H1 (cell line): Measurements from ENCODE around the gene FAM174B. TPM values are rescaled to one million over a fixed set of nuclear protein-coding genes. Genes with fewer than 3 reads are reported as not detected.

ENCODE experiments used
- CTCF ChIA-PET: fragments of 300-600 bp; sonication (Branson Sonifier 250); formaldehyde crosslinking; loops from one replicate; lab custom pipeline; 2021; ENCODE audit not compliant: partially characterized antibody; lab: Charles Lee
- POLR2A ChIA-PET: fragments of 300-600 bp; sonication (Branson Sonifier 250); formaldehyde crosslinking; loops from one replicate; lab custom pipeline; 2021; ENCODE audit warnings: inconsistent platforms; ENCODE audit not compliant: partially characterized antibody; lab: Charles Lee
- DNase-seq, 2 experiments: peaks; one replicate each; pipeline versions ENCODE4 v3.0.0 to v3.0.0-alpha.2; 2010 to 2022; ENCODE audit warnings: low spot score in 2 of 2, low read depth in 1 of 2, mixed read lengths in 1 of 2
- FAIRE-seq: peaks from 2 replicates; lab custom pipeline; 2011; peaks lifted over from hg19 to GRCh38; lab: Jason Lieb, UNC
- H2AFZ ChIP-seq: 2 replicates; pipeline ENCODE4 v1.8.1; 2012; ENCODE audit warnings: low read length, inconsistent platforms
- H2AK5ac ChIP-seq: 2 replicates; pipeline ENCODE4 v1.6.1; 2013; ENCODE audit warnings: low read depth, low read length
- H2BK120ac ChIP-seq: replicated peaks from 2 replicates; pipeline ENCODE3; 2013; ENCODE audit warnings: low read depth, low read length, inconsistent platforms
- H2BK12ac ChIP-seq: 2 replicates; pipeline ENCODE4 v1.6.1; 2013; ENCODE audit warnings: low read depth, low read length
- H2BK15ac ChIP-seq: 2 replicates; pipeline ENCODE4 v1.6.1; 2013; ENCODE audit warnings: low read length
- H2BK20ac ChIP-seq: 2 replicates; pipeline ENCODE4 v1.6.1; 2013; ENCODE audit warnings: low read length
- H2BK5ac ChIP-seq: 2 replicates; pipeline ENCODE4 v1.6.1; 2013; ENCODE audit warnings: low read depth, low read length
- H3K14ac ChIP-seq: 2 replicates; pipeline ENCODE4 v1.6.1; 2013; ENCODE audit warnings: inconsistent platforms; ENCODE audit not compliant: insufficient read length
- H3K18ac ChIP-seq: 2 replicates; pipeline ENCODE4 v1.6.1; 2013; ENCODE audit warnings: low read length; ENCODE audit errors: extremely low read depth
- H3K23ac ChIP-seq: 2 replicates; pipeline ENCODE4 v1.6.1; 2013; ENCODE audit warnings: inconsistent platforms; ENCODE audit not compliant: insufficient read length
- H3K23me2 ChIP-seq: 2 replicates; pipeline ENCODE4 v1.6.1; 2013; ENCODE audit warnings: low read depth, low read length
- H3K27ac ChIP-seq: 2 replicates; pipeline ENCODE4 v1.6.1; 2011; ENCODE audit warnings: low read depth, low read length, inconsistent platforms
- H3K27me3 ChIP-seq, 4 experiments: replicated peaks in 1 of 4; 1 replicate in 1 of 4; 2 replicates in 3 of 4; pipeline versions ENCODE4 v1.6.1 to v1.8.1; 2011 to 2013; ENCODE audit warnings: low read length in 3 of 4, mild to moderate bottlenecking in 3 of 4, inconsistent platforms in 2 of 4, mixed read lengths in 2 of 4, moderate library complexity in 1 of 4; ENCODE audit not compliant: control insufficient read depth in 3 of 4, insufficient read depth in 3 of 4; ENCODE audit errors: extremely low read depth in 1 of 4
- H3K36me3 ChIP-seq, 4 experiments: 2 replicates each; pipeline versions ENCODE4 v1.6.1 to v1.8.1; 2011 to 2013; ENCODE audit warnings: mild to moderate bottlenecking in 4 of 4, low read length in 3 of 4, moderate library complexity in 2 of 4, control low read depth in 1 of 4, inconsistent platforms in 1 of 4; ENCODE audit not compliant: insufficient read depth in 4 of 4, control insufficient read depth in 2 of 4
- H3K4ac ChIP-seq: replicated peaks from 2 replicates; pipeline ENCODE3; 2013; ENCODE audit warnings: low read length, low read depth, mixed read lengths, inconsistent platforms; ENCODE audit not compliant: insufficient read length
- H3K4me1 ChIP-seq, 4 experiments: replicated peaks in 1 of 4; 1 replicate in 1 of 4; 2 replicates in 3 of 4; pipeline versions ENCODE4 v1.6.1 to v1.8.1; 2011 to 2013; ENCODE audit warnings: low read length in 3 of 4, inconsistent platforms in 2 of 4, mixed read lengths in 1 of 4; ENCODE audit not compliant: insufficient read depth in 4 of 4, control insufficient read depth in 3 of 4
- H3K4me2 ChIP-seq, 2 experiments: 2 replicates each; pipeline versions ENCODE4 v1.6.1 to v1.8.1; 2011 to 2013; ENCODE audit warnings: low read depth in 2 of 2, low read length in 2 of 2, control low read depth in 1 of 2, inconsistent platforms in 1 of 2, mild to moderate bottlenecking in 1 of 2; ENCODE audit not compliant: insufficient read depth in 1 of 2
- H3K4me3 ChIP-seq, 4 experiments: fragments of 200-600, 300-600 bp in 1 of 4; sonication (generic), shearing (Covaris generic), sonication (Bioruptor Twin) in 1 of 4; 2 replicates each; pipeline versions ENCODE4 v1.5.1 to v1.8.1; 2011 to 2016; ENCODE audit warnings: low read length in 4 of 4, low read depth in 3 of 4, control low read depth in 2 of 4, inconsistent platforms in 2 of 4, mild to moderate bottlenecking in 2 of 4, mixed read lengths in 1 of 4, moderate library complexity in 1 of 4; ENCODE audit not compliant: insufficient read depth in 2 of 4; ENCODE audit errors: extremely low read depth in 1 of 4
- H3K56ac ChIP-seq: replicated peaks from 2 replicates; pipeline ENCODE3; 2013; ENCODE audit warnings: low read depth, mild to moderate bottlenecking, mixed read lengths, low read length, inconsistent platforms; ENCODE audit not compliant: insufficient read length
- H3K79me1 ChIP-seq: 2 replicates; pipeline ENCODE4 v1.6.1; 2013; ENCODE audit warnings: low read depth, low read length, control low read depth
- H3K79me2 ChIP-seq, 2 experiments: 2 replicates each; pipeline versions ENCODE4 v1.6.1 to v1.8.1; 2012 to 2013; ENCODE audit warnings: low read length in 2 of 2, mild to moderate bottlenecking in 2 of 2, inconsistent platforms in 1 of 2; ENCODE audit not compliant: insufficient read depth in 2 of 2, control insufficient read depth in 1 of 2
- H3K9ac ChIP-seq, 4 experiments: replicated peaks in 1 of 4; 1 replicate in 1 of 4; 2 replicates in 3 of 4; pipeline versions ENCODE4 v1.6.1 to v1.8.1; 2011 to 2013; ENCODE audit warnings: low read depth in 3 of 4, low read length in 3 of 4, control low read depth in 2 of 4, mild to moderate bottlenecking in 2 of 4, moderate library complexity in 2 of 4, inconsistent platforms in 1 of 4; ENCODE audit errors: extremely low read depth in 1 of 4
- H3K9me3 ChIP-seq, 2 experiments: 2 replicates each; pipeline versions ENCODE4 v1.6.1 to v1.8.1; 2012 to 2013; ENCODE audit warnings: mild to moderate bottlenecking in 2 of 2, moderate library complexity in 2 of 2, control low read depth in 1 of 2, inconsistent platforms in 1 of 2, low read depth in 1 of 2, low read length in 1 of 2, mixed read lengths in 1 of 2; ENCODE audit not compliant: insufficient read depth in 2 of 2
- H4K20me1 ChIP-seq, 2 experiments: replicated peaks in 1 of 2; 2 replicates each; pipeline versions ENCODE3 to v1.8.1; 2011 to 2013; ENCODE audit warnings: inconsistent platforms in 2 of 2, low read length in 2 of 2, mild to moderate bottlenecking in 1 of 2; ENCODE audit not compliant: insufficient read depth in 2 of 2, control insufficient read depth in 1 of 2
- H4K5ac ChIP-seq: 2 replicates; pipeline ENCODE4 v1.6.1; 2013; ENCODE audit warnings: low read length, low read depth, mixed read lengths, inconsistent platforms; ENCODE audit not compliant: insufficient read length
- H4K8ac ChIP-seq: 2 replicates; pipeline ENCODE4 v1.8.0; 2013; ENCODE audit warnings: mild to moderate bottlenecking, moderate library complexity, low read length, inconsistent platforms; ENCODE audit not compliant: insufficient read depth; ENCODE audit errors: extremely low read depth
- H4K91ac ChIP-seq: replicated peaks from 2 replicates; pipeline ENCODE3; 2013; ENCODE audit warnings: low read length, mixed read lengths, inconsistent platforms; ENCODE audit not compliant: insufficient read length
- CBX8 ChIP-seq: fragments of 300-800, 300-1000 bp; sonication (generic); IDR thresholded peaks from 2 replicates; pipeline ENCODE4 v1.7.1; 2016; ENCODE audit warnings: low read depth, low read length, borderline replicate concordance
- CEBPB ChIP-seq: IDR thresholded peaks from 2 replicates; pipeline ENCODE4 v1.6.1; 2012; ENCODE audit warnings: low read depth, low read length
- CHD1 ChIP-seq: IDR thresholded peaks from 2 replicates; pipeline ENCODE4 v1.6.1; 2012; ENCODE audit warnings: low read depth, low read length, improper control_type of control experiment
- EGR1 ChIP-seq: IDR thresholded peaks from 2 replicates; pipeline ENCODE4 v1.6.1; 2011; ENCODE audit warnings: low read depth, low read length, borderline replicate concordance
- KDM1A ChIP-seq: fragments of 200-600, 300-600 bp; sonication (generic); IDR thresholded peaks from 2 replicates; pipeline ENCODE4 v1.7.1; 2016; ENCODE audit warnings: mild to moderate bottlenecking, low read length, borderline replicate concordance
- MAFK ChIP-seq: IDR thresholded peaks from 2 replicates; pipeline ENCODE4 v1.6.1; 2012; ENCODE audit warnings: low read depth, mild to moderate bottlenecking, improper control_type of control experiment, low read length
- NANOG ChIP-seq: IDR thresholded peaks from 2 replicates; pipeline ENCODE4 v1.6.1; 2011; ENCODE audit warnings: low read length, low read depth, mild to moderate bottlenecking, inconsistent platforms; ENCODE audit not compliant: insufficient read depth, poor library complexity, severe bottlenecking
- RBBP5 ChIP-seq: IDR thresholded peaks from 2 replicates; pipeline ENCODE4 v1.7.1; 2012; ENCODE audit warnings: low read depth, mild to moderate bottlenecking, inconsistent platforms, low read length, moderate library complexity, borderline replicate concordance
- YY1 ChIP-seq: IDR thresholded peaks from 2 replicates; pipeline ENCODE4 v1.6.1; 2011; ENCODE audit warnings: low read depth, mild to moderate bottlenecking, low read length
- WGBS, 2 experiments: shearing (Covaris generic) in 1 of 2; methylation state at CpG; one replicate each; pipeline versions ENCODE4 v1.1.6 to v1.1.7; 2013 to 2015; ENCODE audit warnings: low lambda C conversion rate in 2 of 2, mixed read lengths in 2 of 2, inconsistent platforms in 1 of 2, low coverage in 1 of 2, missing lambda C conversion rate in 1 of 2; ENCODE audit not compliant: insufficient replicate concordance in 2 of 2, insufficient coverage in 1 of 2, insufficient read length in 1 of 2; ENCODE audit errors: extremely low coverage in 1 of 2, missing lambda C conversion rate in 1 of 2; 5-methylcytosine and 5-hydroxymethylcytosine counted together
- polyA plus RNA-seq, 7 experiments: library from polyadenylated mRNA; depleted of rRNA in 3 of 7; stranded (reverse) in 5 of 7; unstranded in 2 of 7; fragments of >200 nt in 5 of 7; fragments of 200-250 nt in 2 of 7; gene quantifications; 1 replicate in 5 of 7; 2 replicates in 1 of 7; 4 replicates in 1 of 7; pipeline versions ENCODE4 v1.2.1 to v1.2.3, GENCODE V29; 2011 to 2013; ENCODE audit warnings: missing spikeins in 2 of 7, mixed read lengths in 2 of 7
- total RNA-seq: library from RNA; stranded (reverse); fragmentation: NEBNext Ultra II Directional; extraction: Animal tissue kit (Norgen Biotek cat#: 25700); gene quantifications from 2 replicates; pipeline ENCODE4 v1.2.1, GENCODE V29; 2021

The FAM174B gene
- total and polyA plus RNA-seq, 2 of the 8 experiments (the other 6 are each of a cell fraction or from before 2014, with no cell fraction given): 9.3 to 35.2 TPM

GRCh38 chr15:92591275-92591674, 64.3 kb downstream of the FAM174B start:
- no peak overlapping the region for H3K56ac ChIP-seq
- H3K23me2 ChIP-seq: no peaks in the 10 kb centered on the region
- no peak overlapping the region for H4K5ac ChIP-seq
- no peaks in the 10 kb centered on the region for H4K20me1 ChIP-seq
- POLR2A ChIA-PET: no interaction called here
- no peak overlapping the region for H2BK12ac ChIP-seq
- H3K23ac ChIP-seq: no peak overlapping the region
- TF ChIP-seq NANOG (no peak), YY1 (no peak), CHD1 (no peak), KDM1A (no peak), MAFK (no peak), CBX8 (no peak), EGR1 (no peak), CEBPB (no peak), RBBP5 (no peak)
- TF ChIP-seq, all 59 proteins: peak for 0
- Histone ChIP-seq H2BK20ac (no peak overlapping the region), H3K36me3 (no peaks in the 10 kb centered on the region), H3K4me1 (no peaks in the 10 kb centered on the region), H2BK120ac (no peak overlapping the region), H3K27me3 (no peaks in the 10 kb centered on the region), H4K91ac (no peak overlapping the region), H3K79me1 (no peaks in the 10 kb centered on the region), H2AFZ (no peak overlapping the region), H3K27ac (no peak overlapping the region), H3K4ac (no peak overlapping the region), H3K14ac (no peak overlapping the region), H3K18ac (no peak overlapping the region), H3K79me2 (no peaks in the 10 kb centered on the region), H4K8ac (no peak overlapping the region), H3K4me3 (no peak overlapping the region), H2AK5ac (no peak overlapping the region), H3K4me2 (no peak overlapping the region), H3K9ac (no peak overlapping the region), H2BK15ac (no peak overlapping the region), H3K9me3 (no peaks in the 10 kb centered on the region), H2BK5ac (no peak overlapping the region)
- DNase-seq: no peak
- CTCF ChIA-PET: interaction anchor here (0.7 to 1.3 kb wide), 4 partner anchors 27 to 1539 kb away, joined by 3 read pairs; no protein-coding TSS in a partner anchor
- WGBS, 2 experiments: 82% methylated on average over 5 of the region's 5 CpGs; no CpG with 5 or more reads in 1 of the 2 experiments
- FAIRE-seq: no peak
